HEK293 (cell line): Measurements from ENCODE around the gene AKT3.

Source experiments
- CTCF ChIA-PET: fragments of 350-600 bp; formaldehyde crosslinking; extraction: SDS; loops from one replicate; lab custom pipeline; 2021; ENCODE audit warnings: antibody characterized with exemption; lab: Yijun Ruan, JAX
- POLR2A ChIA-PET: fragments of 300-600 bp; formaldehyde crosslinking; extraction: SDS; loops from one replicate; lab custom pipeline; 2020; ENCODE audit warnings: antibody characterized with exemption, inconsistent platforms; lab: Yijun Ruan, JAX
- H3K27ac ChIP-seq: fragments of 200-500 bp; sonication (Bioruptor generic); 2 replicates; pipeline ENCODE4 v1.5.1; 2014; ENCODE audit warnings: low read depth, low read length, control low read depth, inconsistent platforms; ENCODE audit errors: extremely low read depth
- H3K36me3 ChIP-seq, 2 experiments: fragments of 200-500 bp in 1 of 2; sonication (Bioruptor generic) in 1 of 2; 1 replicate in 1 of 2; 2 replicates in 1 of 2; pipeline ENCODE4 v1.5.1; 2014 to 2017; ENCODE audit warnings: inconsistent platforms in 2 of 2, low read length in 2 of 2; ENCODE audit not compliant: control insufficient read depth in 2 of 2, insufficient read depth in 1 of 2
- H3K4me1 ChIP-seq: fragments of 200-500 bp; sonication (Bioruptor generic); 2 replicates; pipeline ENCODE4 v1.5.1; 2014; ENCODE audit warnings: mild to moderate bottlenecking, low read length, inconsistent platforms; ENCODE audit not compliant: control insufficient read depth, insufficient read depth
- H3K4me3 ChIP-seq: 2 replicates; pipeline ENCODE4 v1.5.1; 2011; ENCODE audit warnings: low read depth, mild to moderate bottlenecking, control low read depth, low read length, moderate library complexity
- H3K9me3 ChIP-seq: fragments of 200-500 bp; sonication (Bioruptor generic); 2 replicates; pipeline ENCODE4 v1.5.1; 2014; ENCODE audit warnings: low read depth, low read length, inconsistent platforms; ENCODE audit not compliant: control insufficient read depth, insufficient read depth
- AEBP2 ChIP-seq: fragments of 450-650 bp; formaldehyde crosslinking; IDR thresholded peaks from 2 replicates; pipeline ENCODE4 v1.5.1; 2016; ENCODE audit warnings: missing biosample characterization, missing genetic modification characterization, borderline replicate concordance
- IKZF3 ChIP-seq: fragments of 450-650 bp; IDR thresholded peaks from 2 replicates; pipeline ENCODE4 v1.5.0; 2018; ENCODE audit warnings: missing biosample characterization, mild to moderate bottlenecking, missing genetic modification characterization, moderate library complexity
- KLF16 ChIP-seq: fragments of 450-650 bp; formaldehyde crosslinking; IDR thresholded peaks from 2 replicates; pipeline ENCODE4 v1.5.1; 2017; ENCODE audit warnings: missing biosample characterization, missing genetic modification characterization
- KLF7 ChIP-seq: fragments of 450-650 bp; formaldehyde crosslinking; IDR thresholded peaks from 2 replicates; pipeline ENCODE4 v1.5.1; 2016; ENCODE audit warnings: missing biosample characterization, missing genetic modification characterization, borderline replicate concordance
- MEIS1 ChIP-seq: sonication (generic); formaldehyde crosslinking; IDR thresholded peaks from 2 replicates; pipeline ENCODE4 v1.8.1; 2022; ENCODE audit warnings: missing genetic modification reagents, mild to moderate bottlenecking, borderline replicate concordance
- PRDM4 ChIP-seq: fragments of 450-650 bp; formaldehyde crosslinking; IDR thresholded peaks from 2 replicates; pipeline ENCODE4 v1.5.1; 2017; ENCODE audit warnings: missing biosample characterization, missing genetic modification characterization
- RBAK ChIP-seq: fragments of 450-650 bp; formaldehyde crosslinking; IDR thresholded peaks from 2 replicates; pipeline ENCODE4 v1.5.1; 2016; ENCODE audit warnings: missing biosample characterization, missing genetic modification characterization
- SALL2 ChIP-seq: fragments of 450-650 bp; formaldehyde crosslinking; IDR thresholded peaks from 2 replicates; pipeline ENCODE4 v1.5.0; 2017; ENCODE audit warnings: missing biosample characterization, mild to moderate bottlenecking, missing genetic modification characterization, borderline replicate concordance
- YY1 ChIP-seq: fragments of 450-650 bp; formaldehyde crosslinking; IDR thresholded peaks from 2 replicates; pipeline ENCODE4 v1.5.1; 2018; ENCODE audit warnings: missing biosample characterization, missing genetic modification characterization
- ZBTB7A ChIP-seq: fragments of 450-650 bp; formaldehyde crosslinking; IDR thresholded peaks from 2 replicates; pipeline ENCODE4 v1.5.1; 2016; ENCODE audit warnings: low read depth, missing biosample characterization, missing genetic modification characterization
- ZNF148 ChIP-seq: fragments of 450-650 bp; formaldehyde crosslinking; IDR thresholded peaks from 2 replicates; pipeline ENCODE4 v1.5.0; 2017; ENCODE audit warnings: missing biosample characterization, missing genetic modification characterization, borderline replicate concordance
- ZNF175 ChIP-seq: fragments of 450-650 bp; formaldehyde crosslinking; IDR thresholded peaks from 2 replicates; pipeline ENCODE4 v1.5.1; 2016; ENCODE audit warnings: missing biosample characterization, missing genetic modification characterization
- ZNF292 ChIP-seq: fragments of 450-650 bp; formaldehyde crosslinking; IDR thresholded peaks from 2 replicates; pipeline ENCODE4 v1.5.1; 2016; ENCODE audit warnings: low read depth, missing biosample characterization, missing genetic modification characterization, borderline replicate concordance
- ZNF311 ChIP-seq: fragments of 450-650 bp; formaldehyde crosslinking; IDR thresholded peaks from 2 replicates; pipeline ENCODE4 v1.5.1; 2017; ENCODE audit warnings: missing biosample characterization, missing genetic modification characterization, borderline replicate concordance
- ZNF354C ChIP-seq: fragments of 450-650 bp; formaldehyde crosslinking; IDR thresholded peaks from 2 replicates; pipeline ENCODE4 v1.5.1; 2016; ENCODE audit warnings: missing biosample characterization, missing genetic modification characterization, low read depth, borderline replicate concordance
- ZNF398 ChIP-seq: fragments of 450-650 bp; formaldehyde crosslinking; IDR thresholded peaks from 2 replicates; pipeline ENCODE4 v1.5.1; 2017; ENCODE audit warnings: missing biosample characterization, missing genetic modification characterization
- ZNF416 ChIP-seq: fragments of 450-650 bp; formaldehyde crosslinking; IDR thresholded peaks from 2 replicates; pipeline ENCODE4 v1.5.1; 2016; ENCODE audit warnings: missing biosample characterization, missing genetic modification characterization
- ZNF555 ChIP-seq: fragments of 450-650 bp; formaldehyde crosslinking; conservative IDR thresholded peaks from 2 replicates; pipeline ENCODE4 v1.5.1; 2017; ENCODE audit warnings: missing biosample characterization, mild to moderate bottlenecking, missing genetic modification characterization, inconsistent platforms
- ZNF585B ChIP-seq: fragments of 450-650 bp; formaldehyde crosslinking; IDR thresholded peaks from 2 replicates; pipeline ENCODE4 v1.5.1; 2016; ENCODE audit warnings: missing biosample characterization, missing genetic modification characterization
- ZNF610 ChIP-seq: fragments of 450-650 bp; formaldehyde crosslinking; IDR thresholded peaks from 2 replicates; pipeline ENCODE4 v1.5.1; 2016; ENCODE audit warnings: missing biosample characterization, missing genetic modification characterization, borderline replicate concordance
- ZNF623 ChIP-seq: fragments of 450-650 bp; formaldehyde crosslinking; IDR thresholded peaks from 2 replicates; pipeline ENCODE4 v1.5.1; 2016; ENCODE audit warnings: missing biosample characterization, missing genetic modification characterization
- ZNF670 ChIP-seq: fragments of 450-650 bp; formaldehyde crosslinking; IDR thresholded peaks from 2 replicates; pipeline ENCODE4 v1.5.1; 2016; ENCODE audit warnings: missing biosample characterization, missing genetic modification characterization, low read depth
- ZNF701 ChIP-seq: fragments of 450-650 bp; formaldehyde crosslinking; IDR thresholded peaks from 2 replicates; pipeline ENCODE4 v1.5.1; 2016; ENCODE audit warnings: missing biosample characterization, missing genetic modification characterization
- ZNF791 ChIP-seq: fragments of 450-650 bp; formaldehyde crosslinking; IDR thresholded peaks from 2 replicates; pipeline ENCODE4 v1.5.1; 2016; ENCODE audit warnings: missing biosample characterization, missing genetic modification characterization
- ZNF843 ChIP-seq: fragments of 450-650 bp; formaldehyde crosslinking; IDR thresholded peaks from 2 replicates; pipeline ENCODE4 v1.5.1; 2016; ENCODE audit warnings: missing biosample characterization, missing genetic modification characterization

Gene AKT3

GRCh38 chr1:243564814-243565213, 285.2 kb downstream of the AKT3 start:
- CTCF ChIA-PET: no interaction called here
- TF ChIP-seq ZNF148 (tag by site-specific recombination): no peak
- TF ChIP-seq MEIS1 (CRISPR knock-in tag): no peak
- no peak for TF ChIP-seq KLF7
- no peak for TF ChIP-seq ZNF292 (tag by site-specific recombination)
- no peak for TF ChIP-seq ZNF610
- no peak for TF ChIP-seq ZNF791 (tag by site-specific recombination)
- TF ChIP-seq ZNF354C: no peak
- Histone ChIP-seq H3K27ac (no peak overlapping the region), H3K4me1 (no peaks in the 10 kb centered on the region), H3K36me3 (peaks cover 16 to 17% of the 10 kb centered on the region in 2 experiments; a peak in 2 of 3 replicates), H3K4me3 (no peak overlapping the region), H3K9me3 (no peaks in the 10 kb centered on the region)
- POLR2A ChIA-PET: no interaction called here

- TF ChIP-seq AEBP2 (no peak), YY1 (tag by site-specific recombination) (no peak), ZNF670 (tag by site-specific recombination) (no peak), ZNF416 (tag by site-specific recombination) (no peak)
- ChIA-PET POLR2A (no interaction called here), CTCF (no interaction called here)
- no peaks in the 10 kb centered on the region for H3K4me1 ChIP-seq
- peaks cover 16 to 17% of the 10 kb centered on the region in 2 experiments; a peak in 2 of 3 replicates for H3K36me3 ChIP-seq
- H3K9me3 ChIP-seq: no peaks in the 10 kb centered on the region
- H3K27ac ChIP-seq: no peak overlapping the region
- H3K4me3 ChIP-seq: no peak overlapping the region
Observed at GRCh38 chr1:243563732-243564131, 286.3 kb downstream of the AKT3 start.

GRCh38 chr1:243562473-243562872, 287.6 kb downstream of the AKT3 start:
- H3K9me3 ChIP-seq: no peaks in the 10 kb centered on the region
- POLR2A ChIA-PET: no interaction called here
- no peak overlapping the region for H3K4me3 ChIP-seq
- 0 out of 2 replicates have a peak, but pooled peaks cover 2% of the 10 kb centered on the region for H3K4me1 ChIP-seq
- CTCF ChIA-PET: interaction anchor here (0.7 kb wide), 1 partner anchor 219 kb away, joined by 3 read pairs; no protein-coding TSS in a partner anchor
- H3K36me3 ChIP-seq: peaks cover 16 to 17% of the 10 kb centered on the region in 2 experiments; a peak in 2 of 3 replicates
- no peak overlapping the region for H3K27ac ChIP-seq
- TF ChIP-seq ZNF843 (tag by site-specific recombination) (no peak), ZBTB7A (no peak), PRDM4 (tag by site-specific recombination) (no peak), ZNF623 (no peak), ZNF701 (tag by site-specific recombination) (no peak), ZNF354C (no peak), IKZF3 (tag by site-specific recombination) (no peak), ZNF585B (no peak), ZNF311 (tag by site-specific recombination) (no peak), ZNF398 (tag by site-specific recombination) (no peak), ZNF555 (tag by site-specific recombination) (no peak), SALL2 (tag by site-specific recombination) (no peak), ZNF175 (tag by site-specific recombination) (no peak), RBAK (tag by site-specific recombination) (no peak), KLF16 (tag by site-specific recombination) (no peak)
